ENCODE results near the gene SOWAHB. TPM values are rescaled to one million over a fixed set of nuclear protein-coding genes. Genes with fewer than 3 reads are reported as not detected.
"Not testable (repeated sequence)": the region's sequence is repeated elsewhere in the genome, so short reads cannot be mapped to it uniquely, and the experiment has no call there.

SOWAHB gene
- total and polyA plus RNA-seq, 4 donors = 0.28 to 4.2 (median 1.9) TPM

- no peak overlapping the region for H3K9ac ChIP-seq (ENCODE audit: insufficient read depth in 1 of 2, low read length in 2 of 2)
- H3K4me3 ChIP-seq = no peak overlapping the region
- no peaks in the 10 kb centered on the region for H3K27me3 ChIP-seq (ENCODE audit: control insufficient read depth in 3 of 3, insufficient read depth in 3 of 3, low read length in 2 of 3)
- DNase-seq = no peak
- 20 to 40% methylated on average over 1 of the region's 1 CpG for WGBS, 2 donors
- no peak overlapping the region for H3K27ac ChIP-seq (ENCODE audit: low read depth in 1 of 2, low read length in 1 of 2)
- H3K36me3 ChIP-seq (ENCODE audit: control insufficient read depth in 4 of 4, insufficient read depth in 4 of 4, low read length in 4 of 4) = no peaks in the 10 kb centered on the region
- H3K4me1 ChIP-seq (ENCODE audit: control insufficient read depth in 5 of 5, insufficient read depth in 5 of 5, low read length in 5 of 5) = peaks cover 0 to 19% (median 0%) of the 10 kb centered on the region in 5 donors
- TF ChIP-seq, protein P1, sequence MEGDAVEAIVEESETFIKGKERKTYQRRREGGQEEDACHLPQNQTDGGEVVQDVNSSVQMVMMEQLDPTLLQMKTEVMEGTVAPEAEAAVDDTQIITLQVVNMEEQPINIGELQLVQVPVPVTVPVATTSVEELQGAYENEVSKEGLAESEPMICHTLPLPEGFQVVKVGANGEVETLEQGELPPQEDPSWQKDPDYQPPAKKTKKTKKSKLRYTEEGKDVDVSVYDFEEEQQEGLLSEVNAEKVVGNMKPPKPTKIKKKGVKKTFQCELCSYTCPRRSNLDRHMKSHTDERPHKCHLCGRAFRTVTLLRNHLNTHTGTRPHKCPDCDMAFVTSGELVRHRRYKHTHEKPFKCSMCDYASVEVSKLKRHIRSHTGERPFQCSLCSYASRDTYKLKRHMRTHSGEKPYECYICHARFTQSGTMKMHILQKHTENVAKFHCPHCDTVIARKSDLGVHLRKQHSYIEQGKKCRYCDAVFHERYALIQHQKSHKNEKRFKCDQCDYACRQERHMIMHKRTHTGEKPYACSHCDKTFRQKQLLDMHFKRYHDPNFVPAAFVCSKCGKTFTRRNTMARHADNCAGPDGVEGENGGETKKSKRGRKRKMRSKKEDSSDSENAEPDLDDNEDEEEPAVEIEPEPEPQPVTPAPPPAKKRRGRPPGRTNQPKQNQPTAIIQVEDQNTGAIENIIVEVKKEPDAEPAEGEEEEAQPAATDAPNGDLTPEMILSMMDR (IDR thresholded peaks at IDR 0.05; ENCODE audit: control extremely low read depth, extremely low read depth) = no peak
- H3K9me3 ChIP-seq (ENCODE audit: control insufficient read depth in 4 of 4, insufficient read depth in 3 of 4, low read length in 3 of 4) = no peaks in the 10 kb centered on the region
- no peak for ATAC-seq (ENCODE audit: insufficient read depth, low FRiP score)
Measured at GRCh38 chr4:76881375-76881774, 16.6 kb downstream of the SOWAHB start.

- Histone ChIP-seq H3K27ac (ENCODE audit: low read depth in 1 of 2, low read length in 1 of 2) (no peak overlapping the region), H3K9ac (ENCODE audit: insufficient read depth in 1 of 2, low read length in 2 of 2) (no peak overlapping the region), H3K27me3 (ENCODE audit: control insufficient read depth in 3 of 3, insufficient read depth in 3 of 3, low read length in 2 of 3) (no peaks in the 10 kb centered on the region), H3K9me3 (ENCODE audit: control insufficient read depth in 4 of 4, insufficient read depth in 3 of 4, low read length in 3 of 4) (no peaks in the 10 kb centered on the region), H3K4me3 (no peak overlapping the region), H3K36me3 (ENCODE audit: control insufficient read depth in 4 of 4, insufficient read depth in 4 of 4, low read length in 4 of 4) (no peaks in the 10 kb centered on the region), H3K4me1 (ENCODE audit: control insufficient read depth in 5 of 5, insufficient read depth in 5 of 5, low read length in 5 of 5) (peaks cover 0 to 19% (median 0%) of the 10 kb centered on the region in 5 donors)
- TF ChIP-seq, protein P1 (IDR thresholded peaks at IDR 0.05; ENCODE audit: control extremely low read depth, extremely low read depth) = no peak
- DNase-seq = peak; percentile 58 to 90 (median 84)
- WGBS, 2 donors = 79 to 85% methylated on average over 3 of the region's 3 CpGs
- peak; percentile 41 for ATAC-seq (ENCODE audit: insufficient read depth, low FRiP score)
Measured at GRCh38 chr4:76879731-76880364, 18.1 kb downstream of the SOWAHB start.

- peak; percentile 49 to 76 (median 66) for DNase-seq
- not testable (repeated sequence) for H3K9ac ChIP-seq (ENCODE audit: insufficient read depth in 1 of 2, low read length in 2 of 2); H3K4me3 ChIP-seq; H3K27me3 ChIP-seq (ENCODE audit: control insufficient read depth in 3 of 3, insufficient read depth in 3 of 3, low read length in 2 of 3); H3K36me3 ChIP-seq (ENCODE audit: control insufficient read depth in 4 of 4, insufficient read depth in 4 of 4, low read length in 4 of 4); ATAC-seq (ENCODE audit: insufficient read depth, low FRiP score); H3K27ac ChIP-seq (ENCODE audit: low read depth in 1 of 2, low read length in 1 of 2); H3K9me3 ChIP-seq (ENCODE audit: control insufficient read depth in 4 of 4, insufficient read depth in 3 of 4, low read length in 3 of 4)
- H3K4me1 ChIP-seq (ENCODE audit: control insufficient read depth in 5 of 5, insufficient read depth in 5 of 5, low read length in 5 of 5) = peaks cover 0 to 19% (median 0%) of the 10 kb centered on the region in 5 donors
- 79 to 83% methylated on average over 3 of the region's 3 CpGs for WGBS, 2 donors
Measured at GRCh38 chr4:76878641-76879165, 19.2 kb downstream of the SOWAHB start.

DNA sequence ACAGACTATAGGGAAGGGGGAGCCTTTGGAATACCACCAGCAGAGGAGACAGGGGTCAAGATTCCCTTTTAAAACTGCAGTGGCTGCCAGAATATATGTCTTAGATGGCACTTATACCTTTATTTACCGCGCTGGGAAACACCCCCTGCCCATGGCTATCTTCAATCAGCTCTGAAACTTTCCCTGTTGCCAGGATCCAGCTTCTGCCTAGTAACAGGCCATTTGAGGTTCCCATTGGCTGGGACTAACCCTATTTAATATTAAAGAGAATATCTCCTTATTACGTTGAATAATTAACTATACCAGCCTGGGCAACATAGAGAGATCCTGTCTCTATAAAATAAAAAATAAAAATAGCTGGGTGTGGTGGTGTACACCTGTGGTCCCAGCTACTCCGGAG, 23.8 kb downstream of the SOWAHB start:
- H3K9me3 ChIP-seq (ENCODE audit: control insufficient read depth in 4 of 4, insufficient read depth in 3 of 4, low read length in 3 of 4) = no peaks in the 10 kb centered on the region

More for the DNA sequence above, 23.8 kb downstream of the SOWAHB start:
- ATAC-seq (ENCODE audit: insufficient read depth, low FRiP score) (no peak), DNase-seq (no peak)
- Histone ChIP-seq H3K9ac (ENCODE audit: insufficient read depth in 1 of 2, low read length in 2 of 2) (no peak overlapping the region), H3K4me3 (no peak overlapping the region), H3K4me1 (ENCODE audit: control insufficient read depth in 5 of 5, insufficient read depth in 5 of 5, low read length in 5 of 5) (peaks cover 0 to 7% (median 0%) of the 10 kb centered on the region in 5 donors), H3K27ac (ENCODE audit: low read depth in 1 of 2, low read length in 1 of 2) (no peak overlapping the region), H3K27me3 (ENCODE audit: control insufficient read depth in 3 of 3, insufficient read depth in 3 of 3, low read length in 2 of 3) (no peaks in the 10 kb centered on the region), H3K36me3 (ENCODE audit: control insufficient read depth in 4 of 4, insufficient read depth in 4 of 4, low read length in 4 of 4) (no peaks in the 10 kb centered on the region)
- 87 to 91% methylated on average over 4 of the region's 4 CpGs for WGBS, 2 donors
- TF ChIP-seq, protein P1 (IDR thresholded peaks at IDR 0.05; ENCODE audit: control extremely low read depth, extremely low read depth) = no peak
